ENCODE results near the gene TANC1.
"Not testable (repeated sequence)": the region's sequence is repeated elsewhere in the genome, so short reads cannot be mapped to it uniquely, and the experiment has no call there.

Gene TANC1

DNA sequence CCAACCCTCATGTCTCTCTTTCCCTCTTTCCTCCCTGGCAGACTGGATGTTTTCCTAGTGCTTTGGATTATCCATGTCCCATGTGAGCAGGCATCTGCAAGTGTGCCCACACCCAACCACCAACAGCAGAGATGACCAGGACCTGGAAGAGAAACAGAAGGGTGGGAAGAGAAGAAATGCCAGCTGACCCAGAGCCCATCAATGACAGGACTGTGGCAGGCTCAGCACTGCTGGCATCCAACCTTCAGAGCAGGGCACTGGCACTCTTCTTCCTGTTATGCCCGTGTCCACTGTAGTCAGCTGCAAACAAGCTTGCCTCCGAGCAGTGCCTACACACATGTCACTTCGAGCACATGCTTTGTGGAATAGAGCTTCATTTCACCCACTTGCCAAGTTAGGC lies 121.1 kb downstream of the TANC1 start:
- no peak for DNase-seq (ENCODE audit: low read depth)

DNA sequence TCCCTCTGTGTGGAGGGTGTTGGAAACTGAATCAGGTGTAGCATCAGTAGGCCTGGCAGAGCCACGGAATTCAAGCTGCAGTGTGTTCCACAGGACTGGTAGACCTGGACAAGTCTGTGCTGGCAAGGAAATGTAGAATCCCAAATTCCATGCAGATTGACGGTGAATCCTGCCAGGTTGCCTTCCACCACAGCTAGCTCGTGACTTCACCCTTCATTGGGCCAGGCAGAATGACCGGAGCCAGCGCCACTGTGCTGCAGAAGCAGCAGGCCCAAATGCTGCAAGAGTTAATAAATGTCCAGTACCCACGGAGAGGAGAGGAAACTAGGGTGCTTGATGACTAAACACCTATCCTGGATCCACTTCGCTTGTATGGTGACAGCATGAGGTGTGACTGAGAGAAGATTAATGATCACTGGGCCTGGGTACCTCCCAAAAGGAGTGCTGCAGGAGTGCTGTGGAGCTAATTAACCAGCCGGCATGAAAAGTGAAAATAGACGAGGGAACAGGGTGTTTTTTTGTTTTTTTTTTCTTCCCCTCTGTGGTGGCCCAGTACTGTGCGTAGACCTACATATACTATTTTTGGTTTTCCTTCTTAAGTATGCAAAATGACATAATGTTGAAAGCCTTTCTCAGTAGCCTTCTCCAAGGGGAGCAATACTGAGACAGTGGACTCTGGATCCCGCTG lies 122.2 kb downstream of the TANC1 start:
- DNase-seq (ENCODE audit: low read depth), result no peak

DNA sequence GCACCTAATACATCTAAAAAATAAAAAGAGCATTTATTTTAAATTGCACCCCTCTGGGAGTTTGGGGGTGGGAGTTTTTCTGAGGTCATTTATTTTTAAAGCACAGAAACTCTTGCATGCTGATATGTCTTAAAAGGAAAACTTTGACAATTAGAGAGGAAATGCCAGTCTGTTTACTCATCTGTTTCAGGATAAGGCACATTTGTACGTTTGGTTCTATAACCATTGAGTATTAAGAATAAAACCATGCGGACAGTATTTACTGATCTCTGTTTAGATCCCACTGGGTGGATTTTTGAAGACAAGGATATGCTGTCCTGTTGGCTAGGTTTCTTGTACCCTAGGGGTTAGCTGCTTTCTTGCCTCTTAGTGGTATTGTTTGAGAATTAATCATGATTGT lies 122.9 kb downstream of the TANC1 start:
- DNase-seq (ENCODE audit: low read depth), result no peak

DNA sequence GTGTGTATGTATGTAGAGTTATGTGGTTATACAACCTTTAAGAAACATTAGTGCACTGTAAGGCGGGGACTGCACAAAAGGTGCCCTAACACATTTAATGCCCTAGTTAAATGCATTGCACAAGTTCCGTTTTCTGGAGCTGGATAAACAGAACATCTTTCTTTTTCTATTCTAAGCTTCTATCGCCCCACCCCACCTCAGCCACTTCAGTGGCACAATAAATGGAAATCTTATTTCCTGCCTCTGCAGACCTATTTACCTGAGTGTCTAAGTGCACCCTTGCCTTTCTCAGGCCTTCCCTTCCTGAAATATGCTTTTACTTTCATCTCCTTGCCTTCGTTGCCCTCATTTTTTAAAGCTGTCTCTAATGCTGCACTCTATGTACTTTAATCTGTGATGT lies 123.5 kb downstream of the TANC1 start:
- DNase-seq (ENCODE audit: low read depth), result no peak

DNA sequence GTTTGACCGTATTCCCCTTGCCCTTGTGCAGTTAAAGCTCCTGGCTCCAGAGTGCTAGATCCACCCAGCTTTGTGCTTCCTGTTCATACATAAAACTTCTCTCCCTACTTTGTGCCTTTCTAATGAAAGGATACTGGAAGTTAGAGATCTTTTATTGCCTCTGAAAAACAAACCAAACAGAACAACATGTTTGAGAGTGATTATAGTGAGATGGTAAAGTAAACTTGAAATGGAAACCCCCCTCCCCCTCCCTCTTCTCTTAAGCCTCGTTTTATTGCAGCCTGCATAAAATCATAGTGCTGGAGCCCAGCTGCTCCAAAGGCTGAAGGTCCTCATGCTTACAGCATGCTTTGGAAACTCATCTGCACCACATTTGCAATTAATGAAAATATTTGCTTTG lies 125.1 kb downstream of the TANC1 start:
- DNase-seq (ENCODE audit: low read depth), result no peak

DNA sequence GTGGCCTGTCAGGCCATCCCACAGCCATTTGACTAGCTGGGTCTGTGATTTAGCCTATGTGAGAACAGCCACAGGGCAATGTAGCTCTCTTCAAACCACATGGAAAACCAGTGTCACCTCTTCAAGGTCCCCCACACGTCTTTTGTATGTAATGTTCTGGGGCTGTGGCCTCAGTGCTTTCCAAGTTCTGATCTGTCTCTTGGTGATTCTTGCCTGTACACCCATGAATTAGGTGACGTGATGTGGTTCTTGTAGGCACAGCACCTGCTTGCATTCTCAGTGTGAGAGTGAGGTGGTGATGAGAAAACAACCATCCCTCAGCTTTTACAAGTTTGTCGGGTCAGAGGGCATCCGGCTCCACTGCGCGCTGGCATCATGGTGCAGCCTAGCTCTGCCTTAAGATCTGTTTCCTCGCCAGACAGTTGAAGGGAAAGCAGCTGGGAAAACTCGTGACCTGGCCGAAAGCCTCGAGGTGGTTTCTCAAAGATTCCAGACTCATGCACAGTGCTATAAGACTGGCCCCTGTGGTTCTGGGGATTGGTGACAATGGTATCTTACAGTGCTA lies 125.8 kb downstream of the TANC1 start:
- no peak for DNase-seq (ENCODE audit: low read depth)

DNA sequence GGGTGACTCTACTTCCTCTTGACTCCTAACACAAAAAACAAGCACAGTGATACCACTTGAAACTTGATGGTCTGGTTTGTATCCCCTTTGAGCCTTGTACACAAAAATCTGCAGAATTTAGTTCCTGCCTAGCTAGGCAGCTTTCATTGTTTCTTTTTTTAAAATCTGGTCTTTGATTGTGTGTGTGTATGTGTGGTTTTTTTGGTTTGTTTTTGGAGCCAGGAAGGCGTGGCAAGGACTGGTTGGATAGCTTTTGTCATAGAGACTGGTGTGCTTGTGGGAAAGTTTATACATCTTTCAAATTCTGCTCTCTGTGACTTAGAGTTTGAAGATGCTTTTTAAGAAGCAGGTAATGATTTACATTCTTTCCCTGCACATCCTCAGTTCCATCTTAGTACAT lies 127.4 kb downstream of the TANC1 start:
- DNase-seq (ENCODE audit: low read depth), result no peak

DNA sequence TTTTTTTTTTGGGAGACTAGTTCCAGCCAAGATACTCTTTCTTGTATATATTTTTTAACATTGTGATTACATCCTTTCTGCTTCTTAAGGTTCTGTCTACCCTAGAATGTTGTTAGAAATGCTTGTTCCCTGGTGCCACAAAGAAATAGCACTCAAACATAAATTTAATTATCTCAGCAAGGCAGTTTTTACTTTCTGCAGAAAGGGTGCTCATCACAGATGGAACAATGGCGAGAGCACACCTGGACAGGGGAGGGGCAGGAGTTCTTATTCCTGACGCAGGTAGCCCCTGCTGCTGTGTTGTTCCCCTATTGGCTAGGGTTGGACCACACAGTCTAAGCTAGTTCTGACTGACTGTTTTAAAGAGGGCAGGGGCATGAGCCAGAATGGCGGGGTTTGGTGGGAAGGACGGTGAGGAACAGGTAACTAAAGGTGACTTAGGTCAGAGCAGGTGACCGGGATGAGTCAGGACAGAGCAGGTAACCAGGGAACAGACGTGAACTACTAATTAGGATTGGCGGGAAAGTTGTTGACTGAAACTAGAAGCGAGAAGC lies 127.9 kb downstream of the TANC1 start:
- DNase-seq (ENCODE audit: low read depth), result not testable (repeated sequence)

DNA sequence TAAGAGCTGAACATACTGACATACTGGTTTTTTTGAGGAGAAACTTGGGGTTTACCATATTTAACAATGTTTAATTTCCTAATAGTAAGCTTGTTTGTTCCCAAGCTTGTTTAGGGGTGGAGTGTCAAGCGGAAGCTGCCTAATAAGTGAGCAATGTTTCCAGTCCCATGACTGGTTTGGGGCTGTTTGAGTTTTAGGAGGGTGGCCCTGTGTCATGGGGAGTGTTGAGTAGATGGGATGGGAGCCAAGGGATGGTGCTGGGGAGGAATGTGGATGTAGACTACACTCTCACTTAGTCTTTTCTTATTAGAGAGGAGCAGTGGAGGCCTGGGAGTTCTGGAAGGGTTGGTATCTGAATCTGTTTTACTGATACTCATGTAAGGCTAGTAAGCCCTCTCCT lies 128.5 kb downstream of the TANC1 start:
- no peak for DNase-seq (ENCODE audit: low read depth)

DNA sequence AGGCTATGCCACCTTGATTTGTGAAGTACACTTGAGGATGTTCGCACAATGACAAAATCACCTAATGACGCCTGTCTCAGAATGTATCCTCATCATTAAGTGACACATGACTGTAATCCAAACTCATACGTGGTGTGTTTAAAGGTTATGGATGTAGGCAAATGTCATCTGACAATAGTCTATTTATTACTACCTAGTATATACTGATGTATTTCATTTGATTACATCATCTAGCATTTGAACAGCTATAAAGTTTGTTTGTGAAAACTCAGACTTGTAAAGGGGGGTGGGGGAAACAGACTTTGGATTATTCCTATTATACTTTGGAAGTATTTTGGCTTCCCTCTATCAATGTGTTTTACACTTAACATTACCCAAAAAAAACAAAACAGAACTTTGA lies 129.9 kb downstream of the TANC1 start:
- no peak for DNase-seq (ENCODE audit: low read depth)

DNA sequence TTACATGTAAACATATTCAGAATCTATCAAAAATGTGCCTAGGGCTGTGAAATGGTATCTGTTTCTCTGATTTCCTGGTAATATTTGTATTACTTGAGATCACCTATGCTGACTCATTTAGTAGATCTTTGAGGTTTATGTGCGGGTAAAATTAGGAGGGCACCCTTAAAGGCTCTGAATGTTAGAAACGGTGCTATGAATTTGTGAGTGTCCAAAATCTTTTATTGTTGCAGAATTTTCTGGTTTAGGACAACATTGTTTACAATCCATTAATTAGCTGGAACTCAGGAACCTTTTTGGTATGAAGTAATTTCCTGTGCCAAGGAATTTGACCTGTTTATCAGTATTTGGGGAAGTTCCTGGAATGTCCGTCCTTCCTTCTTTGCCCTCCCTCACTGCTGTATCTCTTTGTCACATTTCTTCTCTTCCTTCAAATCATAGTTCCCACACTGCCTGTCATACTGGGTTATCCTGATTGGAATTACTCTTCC lies 130.5 kb downstream of the TANC1 start:
- DNase-seq (ENCODE audit: low read depth), result no peak

DNA sequence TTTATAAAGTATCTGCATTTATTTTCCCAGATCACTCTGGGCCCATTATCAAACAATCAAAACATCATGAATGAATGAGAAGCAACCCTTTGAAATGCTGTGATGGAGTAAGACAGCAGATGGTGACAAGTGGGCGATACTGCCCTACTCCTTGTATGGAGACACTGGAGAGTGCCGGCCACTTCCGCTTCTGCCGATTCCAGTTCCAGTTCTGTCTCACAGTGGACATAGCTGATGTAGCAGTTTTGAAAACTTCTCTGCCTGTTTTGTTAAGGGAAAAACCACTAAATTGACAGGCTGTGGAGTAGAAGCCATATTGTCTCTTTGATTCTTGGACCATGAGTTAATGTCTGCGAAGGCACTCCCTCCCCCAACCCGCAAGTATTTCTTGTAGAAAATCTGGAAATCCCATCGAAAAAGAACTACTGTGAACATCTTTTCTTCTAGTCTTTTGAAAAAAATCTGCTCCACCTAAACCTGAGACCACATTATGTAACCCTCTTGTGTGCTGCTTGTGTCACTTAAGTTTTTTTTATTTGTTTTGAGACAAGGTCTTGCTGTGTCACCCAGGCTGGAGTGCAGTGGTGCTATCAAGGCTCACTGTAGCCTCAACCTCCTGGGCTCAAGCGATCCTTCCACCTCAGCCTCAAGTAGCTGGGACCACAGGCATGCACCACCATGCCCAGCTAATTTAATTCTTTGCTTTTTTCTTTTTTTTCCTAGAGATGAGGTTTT lies 133.5 kb downstream of the TANC1 start:
- DNase-seq (ENCODE audit: low read depth), result no peak

DNA sequence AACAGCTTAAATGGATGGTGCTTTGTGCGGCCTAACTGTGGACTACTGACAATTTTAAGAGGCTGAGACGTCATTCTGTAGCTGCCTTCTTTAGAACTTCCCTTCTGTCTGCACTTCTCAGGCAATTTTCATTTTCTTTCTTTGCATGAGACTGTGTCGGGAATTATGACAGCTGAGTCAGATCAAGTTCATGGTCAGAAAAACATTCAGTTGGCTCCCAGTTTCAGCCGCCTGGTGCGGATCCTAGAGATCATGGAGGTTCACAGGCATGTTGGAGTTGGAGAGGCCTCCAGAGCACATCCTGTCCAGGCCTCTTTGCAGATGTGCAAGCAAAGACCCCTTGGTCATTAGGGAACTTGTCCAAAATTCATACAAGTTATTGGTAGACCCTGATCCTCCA lies 135.0 kb downstream of the TANC1 start:
- no peak for DNase-seq (ENCODE audit: low read depth)

DNA sequence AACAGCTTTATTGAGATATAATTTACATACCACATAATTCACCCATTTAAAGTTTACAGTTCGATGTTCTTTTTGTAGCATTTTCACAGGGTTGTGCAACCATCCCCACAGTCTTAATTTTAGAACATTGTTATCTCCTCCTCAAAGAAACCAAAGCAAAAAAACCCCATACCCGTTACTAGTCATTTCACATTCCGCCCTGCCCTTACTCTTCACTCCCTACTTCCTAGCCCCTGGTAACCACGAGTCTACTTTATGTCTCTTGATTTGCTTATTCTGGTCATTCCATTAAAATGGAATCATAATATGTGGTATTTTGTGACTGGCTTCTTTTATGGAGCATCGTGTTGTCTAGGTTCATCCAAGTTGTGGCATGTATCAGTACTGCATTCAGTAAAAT lies 137.7 kb downstream of the TANC1 start:
- DNase-seq (ENCODE audit: low read depth), result no peak

DNA sequence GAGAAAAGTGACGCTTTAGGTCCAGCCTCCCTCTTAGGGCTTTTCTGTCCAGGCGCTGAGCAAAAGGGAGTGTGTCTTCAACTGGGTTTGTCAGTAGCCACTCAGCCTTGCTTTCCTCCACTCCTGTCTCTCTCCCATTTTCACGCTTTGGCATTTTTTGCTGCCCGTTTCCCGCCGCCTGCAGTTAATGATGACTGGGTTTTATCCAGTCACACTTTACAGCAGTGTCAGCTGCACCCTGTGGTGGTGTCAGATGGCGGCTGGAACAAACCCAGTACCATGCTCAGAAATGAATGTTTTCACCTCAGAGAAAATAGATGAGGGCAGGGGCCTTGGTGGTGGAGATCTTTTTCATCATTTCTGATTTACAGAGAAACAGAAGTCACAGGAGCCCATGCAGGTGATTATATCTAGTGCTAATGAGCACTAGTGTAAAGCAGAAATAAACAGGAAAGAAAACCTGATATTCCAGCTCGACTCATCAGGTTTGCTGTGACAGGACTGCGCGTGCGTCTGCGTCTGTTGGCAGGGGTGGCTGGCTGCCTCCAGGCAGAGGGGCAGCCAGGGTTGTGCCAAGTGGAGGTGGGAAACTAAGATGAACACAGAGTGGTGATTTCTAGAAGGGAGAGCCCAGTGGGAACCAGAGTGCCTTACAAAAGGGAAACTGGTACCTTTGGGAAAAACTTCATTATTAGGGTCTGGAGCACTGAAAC lies 139.9 kb downstream of the TANC1 start:
- no peak for DNase-seq (ENCODE audit: low read depth)

DNA sequence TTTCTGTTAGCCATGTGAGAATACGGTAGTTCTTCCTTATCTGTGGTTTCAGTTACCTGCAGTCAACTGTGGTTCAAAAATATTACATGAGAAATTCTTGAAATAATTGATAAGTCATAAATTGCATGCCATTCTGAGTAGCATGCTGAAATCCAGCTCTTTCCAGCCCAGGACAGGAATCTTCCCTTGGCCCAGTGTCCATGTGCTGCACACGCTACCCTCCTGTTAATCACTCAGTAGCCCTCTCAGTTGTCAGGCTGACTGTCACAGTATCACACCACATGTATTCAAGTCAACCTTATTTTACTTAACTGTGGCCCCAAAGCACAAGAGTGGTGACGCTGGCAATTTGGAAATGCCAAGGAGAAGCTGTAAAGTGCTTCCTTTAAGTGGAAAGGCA lies 141.1 kb downstream of the TANC1 start:
- DNase-seq (ENCODE audit: low read depth), result no peak

DNA sequence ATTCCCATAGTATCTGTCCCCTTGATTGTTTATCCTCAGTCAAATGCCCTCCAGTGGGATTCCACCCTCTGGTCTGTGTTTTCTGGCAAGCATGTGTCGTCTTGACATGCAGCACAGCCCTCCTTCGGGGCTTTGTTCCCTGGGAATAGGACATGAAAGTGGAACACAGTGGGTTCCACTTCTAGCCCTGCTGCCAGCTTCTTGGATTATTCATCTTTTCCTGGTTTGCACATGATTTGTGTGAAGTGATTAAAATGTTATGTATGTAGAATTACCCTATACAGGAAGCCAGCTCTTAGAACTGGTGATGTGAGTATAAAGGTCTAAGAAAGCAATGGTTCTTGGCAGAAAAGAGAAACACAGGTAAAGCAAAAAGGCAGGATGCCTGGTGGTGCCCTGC lies 142.3 kb downstream of the TANC1 start:
- DNase-seq (ENCODE audit: low read depth), result no peak

DNA sequence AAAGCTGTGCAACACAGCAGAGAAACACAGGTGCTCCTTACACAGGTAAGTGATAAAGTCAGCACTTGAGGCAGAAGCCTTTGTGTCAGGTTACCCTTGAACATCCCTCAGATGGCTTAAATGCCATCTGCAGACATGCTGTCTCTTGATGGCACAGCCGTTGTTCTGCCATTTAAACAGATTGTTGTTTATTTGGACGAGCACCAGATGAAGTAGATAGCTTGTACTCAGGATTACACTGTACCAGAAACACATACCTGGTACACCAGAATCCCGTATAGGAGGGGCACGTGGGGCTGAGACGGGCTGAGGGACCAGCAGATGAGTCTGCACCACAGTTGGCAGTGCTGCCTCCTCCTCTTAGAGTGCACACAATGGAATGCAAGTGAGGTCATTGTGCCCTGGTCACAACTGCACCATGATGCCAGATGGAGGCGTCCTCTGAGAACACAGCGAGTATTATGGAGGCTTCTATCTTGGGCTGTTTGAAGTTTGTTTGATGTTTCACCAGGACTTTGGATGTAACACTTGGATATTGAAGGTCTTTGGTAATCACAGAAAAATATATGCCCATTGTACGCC lies 143.0 kb downstream of the TANC1 start:
- no peak for DNase-seq (ENCODE audit: low read depth)

DNA sequence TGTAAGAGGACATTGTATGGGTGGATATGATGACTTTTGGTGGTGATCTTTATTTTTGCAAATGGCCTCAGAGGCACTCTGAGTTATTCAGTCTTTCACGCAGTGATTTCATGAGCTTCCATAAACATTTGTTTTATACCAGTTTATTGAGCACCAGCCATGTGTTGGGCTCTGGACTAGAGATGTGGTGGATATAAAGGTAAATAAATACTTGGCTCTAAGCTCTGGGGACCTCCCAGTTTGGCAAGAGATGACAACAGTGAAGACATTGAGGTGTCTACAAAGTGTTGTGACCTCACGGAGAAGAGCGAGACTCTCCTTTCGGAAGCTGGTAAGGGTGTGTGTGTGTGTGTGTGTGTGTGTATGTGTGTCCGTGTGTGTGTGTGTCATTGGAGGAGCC lies 146.4 kb downstream of the TANC1 start:
- DNase-seq (ENCODE audit: low read depth), result no peak

DNA sequence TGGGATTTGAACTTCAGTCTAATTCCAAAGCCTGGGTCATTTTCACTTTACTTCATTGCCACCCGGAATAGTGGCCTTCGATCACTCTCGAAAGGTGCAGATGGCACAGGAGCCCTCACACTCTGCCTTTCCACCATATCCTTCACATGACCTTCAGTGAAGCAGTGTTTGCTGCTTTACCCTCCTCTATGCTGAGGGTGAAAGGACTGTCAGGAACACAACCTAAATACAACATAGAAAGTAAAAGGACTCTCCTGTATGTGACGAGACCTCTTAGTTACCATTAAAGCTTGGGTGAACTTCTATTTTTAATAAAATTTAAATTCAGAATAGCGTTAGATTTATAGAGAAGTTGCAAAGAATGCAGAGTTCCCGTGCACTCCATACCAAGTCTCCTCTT lies 148.5 kb downstream of the TANC1 start:
- no peak for DNase-seq (ENCODE audit: low read depth)

DNA sequence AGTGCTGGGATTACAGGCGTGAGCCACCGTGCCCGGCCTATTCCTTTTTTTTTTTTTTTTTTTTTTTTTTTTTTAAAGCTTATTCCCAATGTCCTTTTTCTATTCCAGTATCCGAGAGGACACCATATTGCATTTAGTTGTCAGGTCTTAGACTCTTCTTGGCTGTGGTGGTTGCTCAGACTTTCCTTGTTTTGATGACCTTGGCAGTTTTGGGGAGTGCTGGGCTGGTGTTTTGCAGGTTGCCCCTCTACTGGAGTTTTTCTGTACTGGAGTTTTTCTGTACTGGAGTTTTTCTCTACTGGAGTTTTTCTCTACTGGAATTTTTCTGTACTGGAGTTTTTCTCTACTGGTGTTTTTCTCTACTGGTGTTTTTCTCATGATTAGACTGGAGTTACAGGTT lies 149.2 kb downstream of the TANC1 start:
- no peak for DNase-seq (ENCODE audit: low read depth)

Data from stimulated activated CD4-positive, alpha-beta T cell treated with anti-CD3 and anti-CD28 coated beads, Interleukin-2, amount 100 ng/mL, for 4 hours (primary cell).